CD4-positive, alpha-beta T cell treated with Interferon alpha-2 for 1 hour (primary cell): ENCODE measurements around the gene PALM.

ENCODE experiments used
- DNase-seq, 2 donors: peaks; one replicate each; pipeline ENCODE4 v3.0.0-alpha.2; 2020 to 2022

Gene PALM

DNA sequence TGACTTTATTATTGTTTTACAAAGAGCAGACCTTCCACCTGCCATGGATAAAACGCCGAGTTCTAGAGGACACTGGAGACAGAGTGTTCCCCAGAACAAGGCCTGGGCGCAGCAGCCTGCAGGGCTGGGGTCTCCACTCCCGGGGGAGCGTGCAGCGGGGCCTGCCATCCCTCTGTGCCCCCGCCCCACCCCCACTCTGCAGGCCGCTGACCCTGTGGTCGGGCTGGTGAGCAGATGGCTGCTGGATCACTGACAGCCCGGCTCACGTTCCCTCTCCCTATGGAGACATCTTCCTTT is 79.9 kb downstream of the PALM start:
- DNase-seq, result no peak

DNA sequence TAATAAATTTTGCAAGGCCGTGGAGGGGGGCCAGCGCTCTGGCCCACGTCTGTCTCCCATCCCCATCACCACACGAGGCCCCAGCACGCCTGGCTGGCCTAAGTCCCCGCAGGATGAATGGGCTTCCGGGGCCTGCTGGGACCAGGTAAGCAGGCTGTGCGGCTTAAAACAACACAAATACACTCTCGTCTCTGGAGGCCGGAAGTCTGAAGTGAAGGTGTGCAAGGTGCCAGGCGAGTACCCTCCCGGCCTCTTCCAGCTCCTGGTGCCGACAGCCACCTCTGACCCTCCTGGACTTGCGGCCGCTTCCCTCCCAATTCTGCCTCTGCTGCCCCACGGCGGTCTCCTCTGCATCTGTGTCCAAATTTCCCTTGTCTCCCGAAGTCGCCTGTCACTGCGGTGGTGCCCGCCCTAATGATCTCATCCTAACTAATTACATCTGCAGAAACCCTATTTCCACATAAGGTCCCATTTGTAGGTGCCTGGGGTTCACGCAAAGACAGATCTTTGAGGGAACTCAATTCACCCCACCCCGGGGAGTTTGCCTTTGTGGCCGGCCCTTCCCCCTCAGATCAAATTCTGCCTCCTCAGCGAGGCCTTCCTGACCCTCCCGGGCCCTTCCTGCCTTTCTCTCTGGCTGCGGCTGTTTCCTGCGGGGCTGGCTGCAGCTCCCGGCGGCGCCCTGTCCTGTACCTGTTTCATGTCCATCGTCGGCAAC is 80.4 kb downstream of the PALM start:
- DNase-seq, result no peak

DNA sequence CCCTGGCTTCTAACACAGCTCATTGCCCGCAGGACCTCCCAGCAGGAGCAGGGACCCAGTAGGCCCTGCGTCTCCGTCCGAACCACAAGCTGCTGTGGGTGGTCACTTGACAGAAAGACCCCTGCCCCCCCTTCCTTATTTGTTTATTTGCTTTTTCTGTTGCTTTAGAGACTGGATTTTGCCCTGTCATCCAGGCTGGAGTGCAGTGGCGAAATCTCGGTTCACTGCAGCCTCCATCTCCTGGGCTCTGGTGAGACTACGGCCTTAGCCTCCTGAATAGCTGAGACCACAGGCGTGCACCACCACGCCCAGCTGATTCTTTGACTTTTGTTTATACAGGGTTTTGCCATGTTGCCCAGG is 80.9 kb downstream of the PALM start:
- DNase-seq, result no peak

DNA sequence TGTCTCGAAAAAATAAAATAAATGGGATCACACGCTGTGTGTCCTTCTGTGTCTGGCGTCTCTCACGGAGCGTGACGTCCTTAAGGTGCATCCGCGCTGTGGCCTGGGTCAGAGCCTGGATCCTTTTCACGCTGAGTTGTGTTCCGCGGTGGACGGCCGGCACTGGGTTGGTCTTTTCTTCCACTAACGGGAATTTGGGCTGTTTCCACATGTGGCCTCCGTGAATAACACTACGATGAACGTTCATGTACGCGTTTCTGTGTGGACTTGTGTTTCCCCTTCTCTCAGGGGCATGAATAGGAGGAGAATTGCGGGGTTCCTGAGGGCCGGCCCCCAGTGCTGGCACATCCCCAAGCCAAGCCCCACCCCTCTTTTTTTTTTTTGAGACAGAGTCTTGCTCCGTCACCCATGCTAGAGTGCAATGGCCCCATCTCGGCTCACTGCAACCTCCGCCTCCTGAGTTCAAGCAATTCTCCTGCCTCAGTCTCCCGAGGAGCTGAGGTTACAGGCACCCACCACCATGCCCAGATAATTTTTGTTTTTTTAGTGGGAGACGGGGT is 82.4 kb downstream of the PALM start:
- DNase-seq, result no peak

DNA sequence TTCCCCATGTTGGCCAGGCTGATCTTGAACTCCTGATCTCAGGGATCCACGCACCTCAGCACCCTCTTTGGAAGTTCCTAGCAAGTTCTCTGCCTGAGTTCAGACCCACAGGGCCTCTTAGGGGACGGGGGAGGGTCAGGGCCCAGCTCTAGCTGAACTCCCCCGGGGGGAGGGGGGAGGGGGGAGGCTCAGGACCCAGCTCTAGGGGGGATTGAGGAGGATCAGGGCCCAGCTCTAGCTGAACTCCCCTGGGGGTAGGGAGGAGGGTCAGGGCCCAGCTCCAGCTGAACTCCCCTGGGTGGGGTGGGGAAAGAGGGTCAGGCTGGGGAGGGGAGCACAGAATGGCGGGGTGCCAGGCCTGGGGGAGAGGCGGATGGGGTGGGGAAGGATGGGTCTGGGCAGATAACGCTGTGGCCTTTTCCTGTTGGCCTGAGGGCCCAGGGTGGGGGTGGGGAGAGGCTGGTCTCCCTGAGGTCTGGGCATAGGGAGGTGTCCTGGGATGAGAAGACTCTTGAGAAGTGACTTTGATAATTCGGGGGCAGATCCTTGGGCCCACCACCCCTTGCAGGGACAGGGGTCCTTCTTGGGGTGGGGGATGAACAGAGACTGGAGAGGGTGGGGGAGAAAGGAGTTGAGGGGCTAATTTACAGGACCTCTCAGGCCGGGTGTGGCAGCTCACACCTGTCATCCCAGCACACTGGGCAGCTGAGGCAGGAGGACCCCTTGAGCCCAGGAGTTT is 83.0 kb downstream of the PALM start:
- DNase-seq, result no peak

DNA sequence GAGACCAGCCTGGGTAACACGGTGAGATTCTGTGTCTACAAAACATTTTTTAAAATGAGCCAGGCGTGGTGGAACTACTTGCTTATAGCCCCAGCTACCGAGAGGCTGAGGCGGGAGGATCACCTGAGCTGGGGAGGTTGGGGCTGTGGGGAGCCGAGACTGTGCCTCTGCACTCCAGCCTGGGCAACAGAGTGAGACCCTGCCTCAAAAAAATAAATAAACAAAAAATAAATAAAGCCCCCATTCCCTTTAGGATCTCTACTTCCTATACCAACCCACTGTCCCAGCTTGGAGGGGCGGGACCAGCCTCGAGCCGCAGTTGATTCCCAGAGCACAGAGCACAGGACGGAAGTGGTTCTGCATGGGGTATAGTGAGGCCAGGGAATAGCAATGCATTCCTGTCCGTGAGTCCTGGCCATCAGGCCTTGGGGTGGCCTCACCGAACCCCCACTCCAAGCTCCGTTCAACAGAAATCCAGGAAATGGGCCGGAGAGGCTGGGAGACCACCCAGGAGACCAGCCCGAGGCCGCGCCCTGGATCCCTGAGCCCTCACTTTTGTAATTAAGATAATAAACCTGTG is 83.7 kb downstream of the PALM start:
- no peak for DNase-seq

DNA sequence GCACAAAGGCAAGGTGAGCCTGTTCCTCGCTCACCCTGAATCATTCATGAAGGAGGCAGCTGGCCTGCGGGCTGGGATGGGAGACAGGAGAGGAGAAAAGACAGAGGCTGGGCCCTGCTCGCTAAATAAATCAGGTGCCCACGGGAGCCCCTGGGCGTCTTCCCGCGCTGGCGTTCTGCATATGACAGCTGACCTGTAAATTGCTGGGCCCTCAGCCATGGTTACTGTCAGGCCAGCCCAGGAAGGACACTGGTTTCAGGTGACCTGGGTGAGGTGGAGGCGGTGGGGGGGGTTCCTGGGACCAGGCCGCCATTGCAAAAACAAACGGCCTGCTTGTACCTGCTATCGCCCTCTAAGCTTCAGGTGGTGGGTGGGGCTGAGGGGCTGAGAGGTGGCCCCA is 85.1 kb downstream of the PALM start:
- no peak for DNase-seq

DNA sequence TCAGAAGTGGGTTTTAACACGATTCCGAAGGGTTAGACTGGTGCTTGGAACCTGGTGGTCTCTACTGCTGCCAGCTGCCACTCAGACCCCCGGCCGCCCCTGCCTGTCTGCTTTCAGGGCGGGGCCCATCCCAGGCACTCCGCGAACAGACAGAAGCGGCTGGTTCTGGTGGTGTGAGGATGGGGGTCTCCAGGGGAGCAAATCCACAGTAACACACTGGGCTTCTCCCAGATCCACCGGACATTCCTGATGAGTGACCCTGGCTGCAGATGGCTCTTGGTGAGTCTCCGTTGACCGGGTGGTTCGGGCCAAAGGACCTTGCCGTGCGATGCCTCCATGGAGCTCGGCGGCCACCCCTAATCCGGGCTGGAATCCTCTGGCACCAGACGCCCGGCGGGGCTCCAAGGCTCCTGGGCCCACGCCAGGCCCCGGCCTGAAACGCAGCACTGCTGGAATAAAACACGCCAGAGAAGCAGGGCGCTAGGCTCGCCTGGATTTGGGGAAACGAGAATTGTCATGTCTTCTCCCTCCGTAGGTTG is 86.4 kb downstream of the PALM start:
- no peak for DNase-seq

DNA sequence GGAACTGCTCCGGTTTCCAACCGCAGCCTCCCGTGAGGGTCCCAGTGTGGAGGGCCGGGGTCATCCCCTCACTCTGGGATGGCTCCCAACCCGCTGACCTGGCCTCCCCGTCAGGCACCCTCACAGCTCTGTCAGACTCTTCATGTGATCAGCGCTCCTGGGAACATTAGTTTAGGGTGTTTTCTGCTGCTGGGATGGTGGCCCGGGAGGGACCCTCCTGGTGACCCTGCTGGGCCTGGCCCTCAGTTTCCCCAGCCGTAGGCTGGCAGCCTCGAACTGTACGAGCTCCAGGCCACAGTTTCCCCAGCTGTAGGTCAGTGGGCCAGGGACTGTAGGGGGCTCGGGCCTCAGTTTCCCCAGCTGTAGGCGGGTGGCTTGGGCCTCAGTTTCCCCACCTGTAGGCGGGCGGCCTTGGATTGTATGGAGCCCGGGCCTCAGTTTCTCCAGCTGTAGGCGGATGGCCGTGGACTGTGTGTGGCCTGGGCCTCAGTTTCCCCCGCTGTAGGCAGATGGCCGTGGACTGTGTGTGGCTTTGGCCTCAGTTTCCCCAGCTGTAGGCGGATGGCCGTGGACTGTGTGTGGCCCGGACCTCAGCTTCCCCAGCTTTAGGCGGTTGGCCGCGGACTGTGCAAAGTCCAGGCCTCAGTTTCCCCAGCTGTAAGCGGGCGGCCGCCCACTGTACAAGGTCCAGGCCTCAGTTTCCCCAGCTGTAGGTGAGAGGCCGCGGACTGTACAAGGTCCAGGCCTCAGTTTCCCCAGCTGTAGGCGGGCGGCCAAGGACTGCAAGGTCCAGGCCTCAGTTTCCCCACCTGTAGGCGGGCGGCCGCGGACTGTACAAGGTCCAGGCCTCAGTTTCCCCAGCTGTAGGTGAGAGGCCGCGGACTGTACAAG is 87.2 kb downstream of the PALM start:
- DNase-seq, result no peak

DNA sequence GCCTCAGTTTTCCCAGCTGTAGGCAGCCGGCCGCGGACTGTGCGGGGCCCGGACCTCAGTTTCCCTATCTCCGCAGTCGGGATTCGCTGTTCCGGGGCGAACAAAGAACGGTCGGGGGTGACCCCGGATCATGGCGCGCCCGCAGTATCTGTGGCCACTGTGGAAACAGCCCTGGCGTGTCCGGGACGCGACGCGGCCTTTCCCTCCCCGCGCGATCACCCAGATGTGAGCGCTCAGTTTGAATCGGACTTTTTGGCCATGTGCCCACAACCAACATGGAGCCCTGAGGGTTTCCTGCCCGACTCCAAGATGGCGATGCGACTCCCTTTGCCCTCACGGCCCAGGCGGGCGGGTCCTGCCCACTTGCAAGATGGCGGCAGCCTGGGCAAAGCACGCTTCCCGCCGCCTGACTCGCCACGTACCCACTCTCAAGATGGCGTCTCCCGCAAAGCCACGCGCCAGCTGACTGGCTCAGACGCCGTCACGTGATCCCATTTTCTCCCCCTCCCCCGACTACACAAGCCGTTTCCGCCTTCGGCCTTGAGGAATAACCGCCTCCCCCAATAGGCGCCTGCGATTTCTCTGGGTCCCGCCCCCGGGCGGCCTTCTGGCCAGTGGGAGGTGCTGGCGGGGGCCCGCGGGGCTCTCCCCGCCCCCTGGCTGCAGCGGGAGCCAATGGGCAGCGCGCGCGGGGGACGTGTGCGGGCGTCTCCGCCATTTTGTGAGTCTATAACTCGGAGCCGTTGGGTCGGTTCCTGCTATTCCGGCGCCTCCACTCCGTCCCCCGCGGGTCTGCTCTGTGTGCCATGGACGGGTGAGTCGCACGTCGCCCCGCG is 88.2 kb downstream of the PALM start, which contains the start of gene PTBP1:
PTBP1 (plus strand) TSS at position 761 of the 836 bp plus-strand sequence; CDS start at position 807, 46 bp downstream.
- peak; percentile 100 for DNase-seq
